SK-N-SH (cell line): ENCODE measurements around the gene RNF11. TPM values are rescaled to one million over a fixed set of nuclear protein-coding genes. Genes with fewer than 3 reads are reported as not detected.

Experiments
- CTCF ChIA-PET: fragments of 300-600, 350-600 bp; formaldehyde crosslinking; extraction: SDS; loops from one replicate; lab custom pipeline; 2021; lab: Yijun Ruan, JAX
- POLR2A ChIA-PET: fragments of 350-600 bp; sonication (Branson Sonifier 250); formaldehyde crosslinking; extraction: SDS; loops from one replicate; lab custom pipeline; 2020; ENCODE audit warnings: antibody characterized with exemption, inconsistent platforms; lab: Yijun Ruan, JAX
- DNase-seq: peaks from one replicate; pipeline ENCODE4 v3.0.0; 2012
- H2AFZ ChIP-seq: fragments of 200-600 bp; sonication (generic); 2 replicates; pipeline ENCODE4 v1.8.1; 2016; ENCODE audit warnings: antibody characterized with exemption, mild to moderate bottlenecking, low read depth
- H3F3A ChIP-seq: fragments of 200-600 bp; sonication (generic); replicated peaks from 2 replicates; pipeline ENCODE3; 2016; ENCODE audit warnings: antibody characterized with exemption, mild to moderate bottlenecking; ENCODE audit not compliant: insufficient read depth
- H3K27ac ChIP-seq, 2 experiments: fragments of 200-500 bp in 1 of 2; fragments of 200-600 bp in 1 of 2; sonication (Bioruptor generic) in 1 of 2; sonication (generic), shearing (Covaris generic) in 1 of 2; 2 replicates each; pipeline versions ENCODE4 v1.5.1 to v1.6.1; 2014 to 2016; ENCODE audit warnings: low read depth in 2 of 2, inconsistent platforms in 1 of 2, low read length in 1 of 2, mild to moderate bottlenecking in 1 of 2, mixed read lengths in 1 of 2
- H3K27me3 ChIP-seq: fragments of 200-600 bp; sonication (generic), shearing (Covaris generic); 2 replicates; pipeline ENCODE4 v1.6.1; 2016; ENCODE audit warnings: mixed run types; ENCODE audit not compliant: insufficient read depth
- H3K36me3 ChIP-seq, 2 experiments: fragments of 200-500 bp in 1 of 2; fragments of 200-600 bp in 1 of 2; sonication (Bioruptor generic) in 1 of 2; sonication (generic) in 1 of 2; replicated peaks in 1 of 2; 2 replicates each; pipeline versions ENCODE3 to v1.5.1; 2014 to 2016; ENCODE audit warnings: low read length in 1 of 2, mild to moderate bottlenecking in 1 of 2; ENCODE audit not compliant: insufficient read depth in 2 of 2, control insufficient read depth in 1 of 2
- H3K4me1 ChIP-seq, 2 experiments: fragments of 200-500 bp in 1 of 2; fragments of 200-600 bp in 1 of 2; sonication (Bioruptor generic) in 1 of 2; sonication (generic), shearing (Covaris generic) in 1 of 2; 2 replicates each; pipeline versions ENCODE4 v1.5.1 to v1.6.1; 2014 to 2016; ENCODE audit warnings: low read depth in 1 of 2, low read length in 1 of 2, mixed run types in 1 of 2; ENCODE audit not compliant: insufficient read depth in 2 of 2, control insufficient read depth in 1 of 2
- H3K4me2 ChIP-seq: fragments of 200-600 bp; sonication (generic), shearing (Covaris generic); 2 replicates; pipeline ENCODE4 v1.6.1; 2017; ENCODE audit warnings: mixed run types
- H3K4me3 ChIP-seq, 2 experiments: fragments of 200-500 bp in 1 of 2; fragments of 200-600 bp in 1 of 2; sonication (Bioruptor generic) in 1 of 2; sonication (generic), shearing (Covaris generic) in 1 of 2; 2 replicates each; pipeline versions ENCODE4 v1.5.1 to v1.8.1; 2014 to 2016; ENCODE audit warnings: low read depth in 2 of 2, inconsistent platforms in 1 of 2, low read length in 1 of 2, mild to moderate bottlenecking in 1 of 2, mixed read lengths in 1 of 2, moderate library complexity in 1 of 2
- H3K79me2 ChIP-seq: fragments of 200-600 bp; sonication (generic); 2 replicates; pipeline ENCODE4 v1.8.1; 2017; ENCODE audit warnings: mild to moderate bottlenecking; ENCODE audit not compliant: insufficient read depth
- H3K9ac ChIP-seq: fragments of 200-600 bp; sonication (generic); 2 replicates; pipeline ENCODE4 v1.6.1; 2017; ENCODE audit warnings: mixed run types
- H3K9me2 ChIP-seq: fragments of 200-600 bp; sonication (generic); 2 replicates; pipeline ENCODE4 v1.6.1; 2017; ENCODE audit warnings: mixed run types
- H3K9me3 ChIP-seq: fragments of 200-600 bp; sonication (generic); 2 replicates; pipeline ENCODE4 v1.6.1; 2017; ENCODE audit warnings: mixed run types, mild to moderate bottlenecking, moderate library complexity
- H4K20me1 ChIP-seq: fragments of 200-600 bp; sonication (generic); 2 replicates; pipeline ENCODE4 v1.6.1; 2017; ENCODE audit warnings: mild to moderate bottlenecking, mixed run types; ENCODE audit not compliant: insufficient read depth
- CHD2 ChIP-seq: fragments of 150-350 bp; IDR thresholded peaks from 2 replicates; pipeline ENCODE4 v1.6.1; 2018; ENCODE audit warnings: low read length; ENCODE audit not compliant: partially characterized antibody
- EP300 ChIP-seq, 2 experiments: IDR thresholded peaks; 2 replicates each; pipeline versions ENCODE4 v1.4.0 to v1.6.1; 2012; ENCODE audit warnings: borderline replicate concordance in 1 of 2, low read depth in 1 of 2, low read length in 1 of 2
- FOSL2 ChIP-seq: IDR thresholded peaks from 2 replicates; pipeline ENCODE4 v1.4.0; 2012; ENCODE audit warnings: low read depth, mild to moderate bottlenecking, moderate library complexity, borderline replicate concordance
- FOXM1 ChIP-seq: IDR thresholded peaks from 2 replicates; pipeline ENCODE4 v1.4.0; 2012; ENCODE audit warnings: low read depth, mild to moderate bottlenecking
- GABPA ChIP-seq: IDR thresholded peaks from 2 replicates; pipeline ENCODE4 v1.4.0; 2012; ENCODE audit warnings: low read depth, mild to moderate bottlenecking
- GATA2 ChIP-seq: sonication (generic); formaldehyde crosslinking; IDR thresholded peaks from 2 replicates; pipeline ENCODE4 v1.5.0; 2020; ENCODE audit warnings: mild to moderate bottlenecking, missing genetic modification reagents
- IRF3 ChIP-seq: fragments of 150-350 bp; IDR thresholded peaks from 2 replicates; pipeline ENCODE4 v1.6.1; 2016; ENCODE audit warnings: mild to moderate bottlenecking, low read depth, low read length
- MAX ChIP-seq: IDR thresholded peaks from 2 replicates; pipeline ENCODE4 v1.4.0; 2012; ENCODE audit warnings: low read depth
- MEF2A ChIP-seq: IDR thresholded peaks from 2 replicates; pipeline ENCODE4 v1.4.0; 2012; ENCODE audit warnings: low read depth, borderline replicate concordance
- POLR2AphosphoS5 ChIP-seq: IDR thresholded peaks from 2 replicates; pipeline ENCODE4 v1.6.1; 2012; ENCODE audit warnings: low read depth, low read length
- RCOR1 ChIP-seq: fragments of 150-350 bp; IDR thresholded peaks from 2 replicates; pipeline ENCODE4 v1.6.1; 2017; ENCODE audit warnings: antibody characterized with exemption, low read length
- SMC3 ChIP-seq: IDR thresholded peaks from 2 replicates; pipeline ENCODE4 v1.6.1; 2012; ENCODE audit warnings: low read depth, low read length, improper control_type of control experiment
- TCF12 ChIP-seq: IDR thresholded peaks from 2 replicates; pipeline ENCODE4 v1.4.0; 2012
- TEAD4 ChIP-seq: IDR thresholded peaks from 2 replicates; pipeline ENCODE4 v1.4.0; 2012; ENCODE audit warnings: mild to moderate bottlenecking, borderline replicate concordance; ENCODE audit not compliant: insufficient read depth
- USF1 ChIP-seq: IDR thresholded peaks from 2 replicates; pipeline ENCODE4 v1.4.0; 2012; ENCODE audit warnings: low read depth, borderline replicate concordance
- USF2 ChIP-seq: fragments of 150-350 bp; IDR thresholded peaks from 2 replicates; pipeline ENCODE4 v1.6.1; 2017; ENCODE audit warnings: antibody characterized with exemption, low read length, low read depth, borderline replicate concordance
- ZBTB33 ChIP-seq: IDR thresholded peaks from 2 replicates; pipeline ENCODE4 v1.4.0; 2012; ENCODE audit warnings: low read depth, borderline replicate concordance
- WGBS: methylation state at CpG from one replicate; pipeline ENCODE4 v1.1.6; 2017; ENCODE audit warnings: low lambda C conversion rate; 5-methylcytosine and 5-hydroxymethylcytosine counted together
- polyA plus RNA-seq, 3 experiments: library from polyadenylated mRNA; depleted of rRNA; stranded (reverse); fragments of >200 nt; gene quantifications; 2 replicates each; pipeline ENCODE4 v1.2.3, GENCODE V29; 2012

RNF11 gene
- polyA plus RNA-seq, 1 of the 3 experiments (the other 2 are of a cell fraction), result 62.5 TPM

GRCh38 chr1:51276286-51276685 lies 40.2 kb downstream of the RNF11 start:
- Histone ChIP-seq H3K79me2 (peaks cover 12% of the 10 kb centered on the region; the same call in 1 of the 2 replicates), H3K4me1 (0 out of 4 replicates have a peak, but pooled peaks cover 0 to 4% of the 10 kb centered on the region in 2 experiments), H3K36me3 (peaks cover 16 to 24% of the 10 kb centered on the region in 2 experiments), H3K27me3 (no peaks in the 10 kb centered on the region), H3K9ac (no peak overlapping the region), H3K27ac (no peak overlapping the region), H3K9me3 (no peaks in the 10 kb centered on the region), H4K20me1 (no peaks in the 10 kb centered on the region), H3F3A (peaks cover 2% of the 10 kb centered on the region), H3K4me3 (no peak overlapping the region)
- DNase-seq, result no peak
- 90% methylated on average over 7 of the region's 7 CpGs for WGBS
- CTCF ChIA-PET, result interaction anchor here (2.1 kb wide), 1 partner anchor 20 kb away, joined by 11 read pairs; no protein-coding TSS in a partner anchor
- POLR2A ChIA-PET, result interaction anchor here (0.5 kb wide), 1 partner anchor 10 kb away, joined by 3 read pairs; no protein-coding TSS in a partner anchor
- TF ChIP-seq GATA2 (CRISPR knock-in tag) (no peak), USF2 (no peak), GABPA (no peak), EP300 (IDR thresholded peaks at IDR 0.05; ENCODE audit: borderline replicate concordance in 1 of 2, low read depth in 1 of 2, low read length in 1 of 2) (no peak), MEF2A (no peak), IRF3 (no peak), RCOR1 (no peak), CHD2 (no peak), USF1 (no peak)
- TF ChIP-seq, all 33 proteins: peak for 0
- Histone ChIP-seq H2AFZ (no peak overlapping the region), H3K4me2 (no peak overlapping the region), H3K9me2 (no peaks in the 10 kb centered on the region)

GRCh38 chr1:51280321-51280978 lies 44.4 kb downstream of the RNF11 start:
- Histone ChIP-seq H2AFZ (no peak overlapping the region), H3K36me3 (no peaks in the 10 kb centered on the region), H3K9me3 (no peaks in the 10 kb centered on the region), H4K20me1 (no peaks in the 10 kb centered on the region), H3K4me3 (no peak overlapping the region), H3K27me3 (no peaks in the 10 kb centered on the region), H3K9me2 (no peaks in the 10 kb centered on the region), H3K9ac (no peak overlapping the region), H3F3A (peaks cover 2% of the 10 kb centered on the region), H3K4me1 (peaks cover 8 to 16% of the 10 kb centered on the region in 2 experiments; a peak in 3 of 4 replicates), H3K4me2 (no peak overlapping the region), H3K79me2 (no peaks in the 10 kb centered on the region), H3K27ac (no peak overlapping the region)
- ChIA-PET CTCF (no interaction called here), POLR2A (no interaction called here)
- no peak for DNase-seq
- 93% methylated on average over 4 of the region's 4 CpGs for WGBS
- no peak for TF ChIP-seq EP300 (IDR thresholded peaks at IDR 0.05; ENCODE audit: borderline replicate concordance in 1 of 2, low read depth in 1 of 2, low read length in 1 of 2)
- TF ChIP-seq TCF12, result no peak
- TF ChIP-seq MEF2A, result no peak
- no peak for TF ChIP-seq ZBTB33
- no peak for TF ChIP-seq MAX
- TF ChIP-seq IRF3, result no peak
- TF ChIP-seq CHD2, result no peak
- TF ChIP-seq SMC3, result no peak
- no peak for TF ChIP-seq FOXM1
- TF ChIP-seq POLR2AphosphoS5, result no peak
- TF ChIP-seq TEAD4, result no peak
- no peak for TF ChIP-seq USF2
- TF ChIP-seq GABPA, result no peak
- no peak for TF ChIP-seq FOSL2
